ENCODE results near the gene PRSS36. TPM values are rescaled to one million over a fixed set of nuclear protein-coding genes. Genes with fewer than 3 reads are reported as not detected.

PRSS36 gene
- total RNA-seq, 1 donor from 2014 or later, result 6.6 TPM

DNA sequence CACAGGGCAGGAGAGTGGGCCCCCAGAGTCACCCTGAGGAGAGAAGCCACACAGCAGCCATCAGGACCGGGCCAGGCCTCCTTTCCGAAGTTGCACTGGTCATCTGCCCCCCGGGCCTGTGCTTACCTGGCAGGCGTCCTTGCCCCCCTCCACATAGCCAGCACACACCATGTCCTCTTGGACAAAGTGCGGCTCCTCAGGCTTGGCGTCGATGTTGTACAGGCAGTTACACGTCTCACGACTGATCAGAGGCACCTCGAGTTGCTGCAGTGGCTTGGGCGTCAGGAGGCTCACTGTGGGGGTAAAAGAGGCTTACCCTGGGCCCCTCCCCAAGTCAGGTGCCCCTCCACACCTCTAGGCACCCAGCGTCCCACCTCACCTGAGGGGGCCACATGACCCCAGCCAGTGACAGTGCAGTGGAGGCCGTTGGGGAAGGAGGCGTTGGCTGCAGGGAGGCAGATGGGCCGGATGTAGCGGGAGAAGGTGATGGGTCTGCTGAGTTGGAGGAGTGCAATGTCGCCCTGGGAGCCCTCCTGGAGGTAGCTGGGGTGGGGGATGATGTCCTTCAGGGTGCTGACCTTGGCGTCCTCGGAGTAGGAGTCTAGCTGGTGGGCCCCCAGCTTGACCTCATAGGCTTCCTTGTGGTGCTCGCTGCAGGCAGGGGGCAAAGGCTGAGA, 17.4 kb downstream of the PRSS36 start:
- H3K36me3 ChIP-seq, result peaks cover 49% of the 10 kb centered on the region
- H3K4me3 ChIP-seq, result no peak overlapping the region
- peaks cover 56% of the 10 kb centered on the region for H3K4me1 ChIP-seq
- TF ChIP-seq, protein P1, sequence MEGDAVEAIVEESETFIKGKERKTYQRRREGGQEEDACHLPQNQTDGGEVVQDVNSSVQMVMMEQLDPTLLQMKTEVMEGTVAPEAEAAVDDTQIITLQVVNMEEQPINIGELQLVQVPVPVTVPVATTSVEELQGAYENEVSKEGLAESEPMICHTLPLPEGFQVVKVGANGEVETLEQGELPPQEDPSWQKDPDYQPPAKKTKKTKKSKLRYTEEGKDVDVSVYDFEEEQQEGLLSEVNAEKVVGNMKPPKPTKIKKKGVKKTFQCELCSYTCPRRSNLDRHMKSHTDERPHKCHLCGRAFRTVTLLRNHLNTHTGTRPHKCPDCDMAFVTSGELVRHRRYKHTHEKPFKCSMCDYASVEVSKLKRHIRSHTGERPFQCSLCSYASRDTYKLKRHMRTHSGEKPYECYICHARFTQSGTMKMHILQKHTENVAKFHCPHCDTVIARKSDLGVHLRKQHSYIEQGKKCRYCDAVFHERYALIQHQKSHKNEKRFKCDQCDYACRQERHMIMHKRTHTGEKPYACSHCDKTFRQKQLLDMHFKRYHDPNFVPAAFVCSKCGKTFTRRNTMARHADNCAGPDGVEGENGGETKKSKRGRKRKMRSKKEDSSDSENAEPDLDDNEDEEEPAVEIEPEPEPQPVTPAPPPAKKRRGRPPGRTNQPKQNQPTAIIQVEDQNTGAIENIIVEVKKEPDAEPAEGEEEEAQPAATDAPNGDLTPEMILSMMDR (IDR thresholded peaks at IDR 0.05), result no peak
- no peak overlapping the region for H3K27ac ChIP-seq
- intact Hi-C loops (cut with DNase I), result no loop called here
- DNase-seq (no peak), ATAC-seq (no peak)
- no peaks in the 10 kb centered on the region for H3K27me3 ChIP-seq (ENCODE audit: low read depth)
- H3K9me3 ChIP-seq, result no peaks in the 10 kb centered on the region

DNA sequence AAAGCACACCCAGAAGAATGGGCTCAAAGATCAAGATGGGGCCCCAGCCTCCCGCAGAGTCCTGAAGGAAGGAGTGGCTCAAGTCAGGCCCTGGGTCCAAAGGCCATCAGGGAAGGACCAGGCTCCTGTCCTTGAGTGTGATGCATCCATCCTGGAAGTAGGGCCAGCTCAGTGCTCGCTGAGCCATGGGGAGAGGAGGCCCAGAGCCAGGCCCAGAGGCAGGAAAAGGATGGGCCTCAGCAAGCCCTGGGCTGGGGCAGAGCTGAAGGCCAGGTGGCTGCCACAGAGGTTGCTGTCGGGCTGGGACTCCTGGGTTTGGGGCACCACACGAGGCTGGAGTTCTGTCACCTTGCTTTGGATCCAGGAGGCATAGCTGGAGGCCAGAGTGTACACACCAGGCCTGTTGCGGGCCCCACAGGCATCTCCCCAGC, 18.0 kb downstream of the PRSS36 start:
- peaks cover 54% of the 10 kb centered on the region for H3K36me3 ChIP-seq
- H3K4me3 ChIP-seq, result no peak overlapping the region
- intact Hi-C loops (cut with DNase I), result no loop called here
- TF ChIP-seq, protein P1 (IDR thresholded peaks at IDR 0.05), result no peak
- peak overlapping the region; percentile 96 for H3K27ac ChIP-seq
- H3K4me1 ChIP-seq, result peaks cover 62% of the 10 kb centered on the region
- H3K27me3 ChIP-seq (ENCODE audit: low read depth), result no peaks in the 10 kb centered on the region
- H3K9me3 ChIP-seq, result no peaks in the 10 kb centered on the region
- DNase-seq (no peak), ATAC-seq (no peak)

DNA sequence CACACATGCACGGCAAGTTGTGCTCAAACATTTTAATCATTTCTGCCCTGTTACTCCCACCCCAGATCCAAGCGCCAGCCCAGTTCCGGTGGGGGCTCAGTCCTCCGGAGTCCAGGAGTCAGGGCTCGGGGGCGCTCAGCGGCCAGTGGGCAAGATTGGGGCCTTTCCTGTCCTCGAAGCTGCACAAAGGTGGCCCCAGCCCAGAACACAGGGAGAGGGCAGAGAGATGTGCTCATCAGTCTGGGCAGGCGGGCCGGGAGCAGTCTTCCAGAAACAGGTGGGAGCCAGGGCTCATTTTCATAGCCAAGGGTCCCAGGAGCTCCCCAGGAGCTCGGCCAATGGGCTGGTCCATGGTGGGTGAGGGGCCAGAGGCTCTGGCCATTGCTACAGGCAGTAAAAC, 18.4 kb downstream of the PRSS36 start:
- Histone ChIP-seq H3K27ac (peak overlapping the region; percentile 96), H3K4me1 (peaks cover 67% of the 10 kb centered on the region), H3K9me3 (no peaks in the 10 kb centered on the region), H3K4me3 (no peak overlapping the region), H3K27me3 (ENCODE audit: low read depth) (no peaks in the 10 kb centered on the region), H3K36me3 (peaks cover 55% of the 10 kb centered on the region)
- no peak for ATAC-seq
- no peak for DNase-seq
- intact Hi-C loops (cut with DNase I), result no loop called here
- TF ChIP-seq, protein P1 (IDR thresholded peaks at IDR 0.05), result no peak

DNA sequence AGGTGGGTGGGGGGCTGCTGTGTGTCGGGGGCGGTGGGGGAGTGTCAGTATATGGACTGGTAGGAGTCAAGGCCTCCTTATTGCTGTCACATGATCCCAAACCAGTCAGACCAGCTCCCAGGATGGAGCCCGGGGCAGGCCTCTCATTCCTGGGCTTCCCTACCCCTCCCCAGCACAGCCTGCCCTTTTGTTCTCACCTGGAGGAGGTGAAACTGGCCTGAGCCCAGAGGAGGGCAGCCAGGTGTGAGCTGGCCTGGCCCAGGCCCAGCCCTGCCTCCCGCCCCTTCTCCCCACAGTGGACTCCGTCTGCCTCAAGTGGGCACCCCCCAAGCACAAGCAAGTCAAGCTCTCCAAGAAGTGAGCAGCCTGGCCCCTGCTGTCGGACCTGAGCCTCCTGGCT, 19.0 kb downstream of the PRSS36 start:
- TF ChIP-seq, protein P1 (IDR thresholded peaks at IDR 0.05), result no peak
- ATAC-seq (peak; percentile 73 to 77), DNase-seq (peak; percentile 93)
- peaks cover 55% of the 10 kb centered on the region for H3K36me3 ChIP-seq
- peak overlapping the region; percentile 96 for H3K27ac ChIP-seq
- H3K27me3 ChIP-seq (ENCODE audit: low read depth), result no peaks in the 10 kb centered on the region
- intact Hi-C loops (cut with DNase I), result no loop called here
- H3K4me3 ChIP-seq, result no peak overlapping the region
- H3K4me1 ChIP-seq, result peaks cover 67% of the 10 kb centered on the region
- H3K9me3 ChIP-seq, result no peaks in the 10 kb centered on the region

DNA sequence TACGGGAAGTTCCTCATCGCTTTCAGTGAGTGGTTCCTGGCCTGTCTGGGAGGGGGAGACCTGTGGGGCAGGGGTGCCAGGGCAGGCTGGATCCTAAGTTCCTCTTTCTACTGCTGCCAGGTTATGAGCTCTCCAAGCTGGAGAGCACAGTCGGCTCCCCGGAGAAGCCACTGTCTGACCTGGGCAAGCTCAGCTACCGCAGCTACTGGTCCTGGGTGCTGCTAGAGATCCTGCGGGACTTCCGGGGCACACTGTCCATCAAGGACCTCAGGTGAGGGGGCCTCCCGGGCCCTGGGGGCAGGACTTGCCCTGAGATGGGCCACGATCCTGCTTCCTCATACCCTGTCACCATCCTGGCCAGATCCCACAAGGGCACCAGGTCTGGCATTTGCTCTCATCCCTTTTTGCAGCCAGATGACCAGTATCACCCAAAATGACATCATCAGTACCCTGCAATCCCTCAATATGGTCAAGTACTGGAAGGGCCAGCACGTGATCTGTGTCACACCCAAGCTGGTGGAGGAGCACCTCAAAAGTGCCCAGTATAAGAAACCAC, 19.5 kb downstream of the PRSS36 start:
- Histone ChIP-seq H3K36me3 (peaks cover 55% of the 10 kb centered on the region), H3K27ac (peak overlapping the region; percentile 96), H3K9me3 (no peaks in the 10 kb centered on the region), H3K4me1 (peaks cover 67% of the 10 kb centered on the region), H3K27me3 (ENCODE audit: low read depth) (no peaks in the 10 kb centered on the region), H3K4me3 (peak overlapping the region; percentile 33)
- TF ChIP-seq, protein P1 (IDR thresholded peaks at IDR 0.05), result no peak
- intact Hi-C loops (cut with DNase I), result no loop called here
- DNase-seq, result peak; percentile 77
- ATAC-seq, result peak; percentile 0
